ENCODE results near the gene AGL. TPM values are rescaled to one million over a fixed set of nuclear protein-coding genes. Genes with fewer than 3 reads are reported as not detected.
"Not testable (repeated sequence)": the region's sequence is repeated elsewhere in the genome, so short reads cannot be mapped to it uniquely, and the experiment has no call there.

The AGL gene
- total RNA-seq, 1 donor from 2014 or later = 21.8 TPM

GRCh38 chr1:99852648-99853047, 2.5 kb downstream of the AGL start:
- no peak for TF ChIP-seq CTCF (IDR thresholded peaks at IDR 0.05)
- no peaks in the 10 kb centered on the region for H3K27me3 Mint-ChIP-seq
- no peaks in the 10 kb centered on the region for H3K9me3 Mint-ChIP-seq
- H3K27ac Mint-ChIP-seq = no peak overlapping the region
- peaks cover 36% of the 10 kb centered on the region for H3K36me3 Mint-ChIP-seq (ENCODE audit: low read depth)
- peaks cover 26% of the 10 kb centered on the region for H3K4me1 Mint-ChIP-seq
- POLR2A ChIA-PET = interaction anchor here (0.6 kb wide), 1 partner anchor 395 kb away, joined by 17 read pairs; no protein-coding TSS in a partner anchor
- CTCF ChIA-PET = no interaction called here
- intact Hi-C loops (cut with micrococcal nuclease) = loop anchor here (5.0 kb wide), 1 partner anchor 415 kb away; the partner anchor contains the start of gene RTCA
- no peak overlapping the region for H3K4me3 Mint-ChIP-seq
- ATAC-seq (ENCODE audit: low read depth) = no peak
- no peak for DNase-seq

GRCh38 chr1:99855914-99856450, 5.8 kb downstream of the AGL start:
- Mint-ChIP-seq H3K4me1 (peaks cover 10% of the 10 kb centered on the region), H3K36me3 (ENCODE audit: low read depth) (peaks cover 34% of the 10 kb centered on the region), H3K27ac (no peak overlapping the region), H3K27me3 (no peaks in the 10 kb centered on the region), H3K9me3 (no peaks in the 10 kb centered on the region), H3K4me3 (no peak overlapping the region)
- CTCF ChIA-PET = no interaction called here
- DNase-seq (no peak), ATAC-seq (ENCODE audit: low read depth) (no peak)
- intact Hi-C loops (cut with micrococcal nuclease) = no loop called here
- POLR2A ChIA-PET = no interaction called here
- no peak for TF ChIP-seq CTCF (IDR thresholded peaks at IDR 0.05)

GRCh38 chr1:99857041-99857440, 6.9 kb downstream of the AGL start:
- CTCF ChIA-PET; intact Hi-C loops (cut with micrococcal nuclease); H3K4me1 Mint-ChIP-seq; POLR2A ChIA-PET; H3K27me3 Mint-ChIP-seq; ATAC-seq (ENCODE audit: low read depth); H3K27ac Mint-ChIP-seq; H3K9me3 Mint-ChIP-seq; H3K4me3 Mint-ChIP-seq; DNase-seq: not testable (repeated sequence)
- peaks cover 41% of the 10 kb centered on the region for H3K36me3 Mint-ChIP-seq (ENCODE audit: low read depth)

- TF ChIP-seq CTCF (IDR thresholded peaks at IDR 0.05) = no peak
- Mint-ChIP-seq H3K36me3 (ENCODE audit: low read depth) (peaks cover 44% of the 10 kb centered on the region), H3K27ac (no peak overlapping the region), H3K4me3 (no peak overlapping the region), H3K4me1 (no peaks in the 10 kb centered on the region), H3K9me3 (peaks cover 3% of the 10 kb centered on the region), H3K27me3 (no peaks in the 10 kb centered on the region)
- no peak for ATAC-seq (ENCODE audit: low read depth)
- POLR2A ChIA-PET = no interaction called here
- CTCF ChIA-PET = no interaction called here
- intact Hi-C loops (cut with micrococcal nuclease) = no loop called here
- no peak for DNase-seq
These were observed 8.1 kb downstream of the AGL start for GRCh38 chr1:99858286-99858685.

GRCh38 chr1:99858881-99859280, 8.7 kb downstream of the AGL start:
- Mint-ChIP-seq H3K4me1 (no peaks in the 10 kb centered on the region), H3K4me3 (no peak overlapping the region), H3K27me3 (no peaks in the 10 kb centered on the region), H3K36me3 (ENCODE audit: low read depth) (peaks cover 46% of the 10 kb centered on the region), H3K27ac (no peak overlapping the region), H3K9me3 (peaks cover 3% of the 10 kb centered on the region)
- no peak for ATAC-seq (ENCODE audit: low read depth)
- intact Hi-C loops (cut with micrococcal nuclease) = no loop called here
- no peak for TF ChIP-seq CTCF (IDR thresholded peaks at IDR 0.05)
- DNase-seq = no peak
- POLR2A ChIA-PET = no interaction called here
- CTCF ChIA-PET = no interaction called here

GRCh38 chr1:99860703-99861102, 10.5 kb downstream of the AGL start:
- CTCF ChIA-PET = no interaction called here
- Mint-ChIP-seq H3K36me3 (ENCODE audit: low read depth) (peaks cover 46% of the 10 kb centered on the region), H3K27ac (no peak overlapping the region)

More at GRCh38 chr1:99860703-99861102, 10.5 kb downstream of the AGL start:
- TF ChIP-seq CTCF (IDR thresholded peaks at IDR 0.05) = no peak
- no peaks in the 10 kb centered on the region for H3K27me3 Mint-ChIP-seq
- no peak for DNase-seq
- H3K4me1 Mint-ChIP-seq = no peaks in the 10 kb centered on the region
- no peak overlapping the region for H3K4me3 Mint-ChIP-seq
- no peak for ATAC-seq (ENCODE audit: low read depth)
- intact Hi-C loops (cut with micrococcal nuclease) = no loop called here
- H3K9me3 Mint-ChIP-seq = peaks cover 3% of the 10 kb centered on the region
- POLR2A ChIA-PET = no interaction called here

Measured in activated B cell treated with CpG ODN at 0.5 μM for 24 hours (primary cell).